ENCODE measurements around the gene SPOCK1. TPM values are rescaled to one million over a fixed set of nuclear protein-coding genes. Genes with fewer than 3 reads are reported as not detected.

Gene SPOCK1
- total and polyA plus RNA-seq, 3 donors from 2014 or later, result 63.8 to 111 (median 101) TPM

DNA sequence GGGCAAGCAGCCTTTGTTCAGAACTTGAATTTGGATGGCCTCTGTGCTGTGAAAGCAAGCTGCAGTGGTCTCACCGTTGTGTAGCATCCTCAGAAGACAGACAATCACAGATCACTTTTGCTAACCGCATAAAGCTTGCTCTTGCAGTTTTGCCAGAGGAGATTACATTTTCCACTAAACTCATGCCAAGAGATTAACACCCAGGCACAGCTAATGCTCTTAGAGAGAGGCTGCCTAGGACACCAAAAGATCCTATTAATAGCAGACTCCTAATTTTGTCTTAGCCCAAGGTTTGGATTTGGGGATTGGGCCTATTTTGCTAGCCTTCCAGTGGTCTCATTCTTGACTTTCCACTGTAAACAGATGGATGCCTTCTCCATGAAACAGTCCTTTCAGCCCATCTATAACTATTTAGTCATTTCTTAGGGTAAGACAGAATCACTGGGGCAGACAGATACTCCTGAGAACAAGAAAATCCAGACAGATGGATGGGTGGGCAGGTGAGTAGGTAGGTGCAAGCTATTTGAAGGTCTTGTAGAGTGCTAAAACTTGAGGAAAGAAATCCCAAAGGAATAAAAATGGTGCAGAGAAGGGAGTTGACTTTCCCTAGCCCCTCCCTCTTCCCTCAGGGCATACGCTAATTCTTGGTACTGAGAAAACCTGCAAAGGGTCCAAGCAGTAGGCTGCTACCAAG is 506.2 kb downstream of the SPOCK1 start:
- H3K27ac ChIP-seq, result no peak overlapping the region
- no peaks in the 10 kb centered on the region for H3K27me3 ChIP-seq
- no peak for TF ChIP-seq POLR2A (IDR thresholded peaks at IDR 0.05)
- TF ChIP-seq, protein P1, sequence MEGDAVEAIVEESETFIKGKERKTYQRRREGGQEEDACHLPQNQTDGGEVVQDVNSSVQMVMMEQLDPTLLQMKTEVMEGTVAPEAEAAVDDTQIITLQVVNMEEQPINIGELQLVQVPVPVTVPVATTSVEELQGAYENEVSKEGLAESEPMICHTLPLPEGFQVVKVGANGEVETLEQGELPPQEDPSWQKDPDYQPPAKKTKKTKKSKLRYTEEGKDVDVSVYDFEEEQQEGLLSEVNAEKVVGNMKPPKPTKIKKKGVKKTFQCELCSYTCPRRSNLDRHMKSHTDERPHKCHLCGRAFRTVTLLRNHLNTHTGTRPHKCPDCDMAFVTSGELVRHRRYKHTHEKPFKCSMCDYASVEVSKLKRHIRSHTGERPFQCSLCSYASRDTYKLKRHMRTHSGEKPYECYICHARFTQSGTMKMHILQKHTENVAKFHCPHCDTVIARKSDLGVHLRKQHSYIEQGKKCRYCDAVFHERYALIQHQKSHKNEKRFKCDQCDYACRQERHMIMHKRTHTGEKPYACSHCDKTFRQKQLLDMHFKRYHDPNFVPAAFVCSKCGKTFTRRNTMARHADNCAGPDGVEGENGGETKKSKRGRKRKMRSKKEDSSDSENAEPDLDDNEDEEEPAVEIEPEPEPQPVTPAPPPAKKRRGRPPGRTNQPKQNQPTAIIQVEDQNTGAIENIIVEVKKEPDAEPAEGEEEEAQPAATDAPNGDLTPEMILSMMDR (IDR thresholded peaks at IDR 0.05), result no peak
- no peak for DNase-seq
- H3K4me3 ChIP-seq, result no peak overlapping the region
- intact Hi-C loops (cut with DNase I; ENCODE audit: low total_unique reads), result no loop called here
- H3K36me3 ChIP-seq (ENCODE audit: low read depth, missing control alignments), result no peaks in the 10 kb centered on the region
- H3K4me1 ChIP-seq, result peaks cover 19% of the 10 kb centered on the region
- 45 to 54% methylated on average over 2 to 3 of the region's 3 CpGs for WGBS, 2 donors
- no peaks in the 10 kb centered on the region for H3K9me3 ChIP-seq

DNA sequence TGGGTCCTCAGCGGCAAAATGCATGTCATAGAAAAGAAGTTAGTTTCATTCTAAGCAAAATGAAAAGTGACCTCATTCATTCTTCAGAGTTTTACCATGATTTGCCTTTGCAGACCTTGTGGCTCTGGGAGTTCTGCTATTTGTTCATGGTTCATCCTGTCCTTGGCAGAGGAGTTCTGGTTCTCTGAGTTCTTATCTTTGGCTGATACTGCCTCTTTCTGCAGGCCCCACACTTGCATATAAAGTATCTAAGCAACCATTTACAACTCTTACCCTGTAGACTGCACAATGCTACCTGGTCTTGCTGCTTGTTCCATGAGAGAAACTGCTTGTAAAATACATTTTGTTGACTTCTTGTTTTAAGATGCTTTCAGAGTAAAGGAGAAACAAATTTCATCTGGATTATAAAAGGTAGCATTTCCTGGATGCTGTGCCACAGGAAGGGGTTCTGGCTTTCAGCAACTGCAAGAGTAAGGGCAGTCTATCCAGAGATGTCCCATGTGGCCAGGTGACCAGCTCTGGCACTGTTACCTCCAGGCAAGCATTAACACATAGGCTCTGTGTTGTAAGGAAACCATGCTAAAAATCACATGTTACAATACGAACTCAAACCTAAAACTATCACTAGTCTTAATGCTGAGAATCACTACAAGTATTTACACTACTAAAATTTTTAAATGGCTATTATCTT is 513.2 kb downstream of the SPOCK1 start:
- Histone ChIP-seq H3K4me1 (peaks cover 21% of the 10 kb centered on the region), H3K9me3 (no peaks in the 10 kb centered on the region), H3K4me3 (no peak overlapping the region), H3K27me3 (no peaks in the 10 kb centered on the region), H3K27ac (peak overlapping the region in 1 of 2 donors; percentile 63), H3K36me3 (ENCODE audit: low read depth, missing control alignments) (no peaks in the 10 kb centered on the region)
- intact Hi-C loops (cut with DNase I; ENCODE audit: low total_unique reads), result no loop called here
- WGBS, 2 donors, result 62 to 64% methylated on average over 2 of the region's 2 CpGs
- TF ChIP-seq, protein P1 (IDR thresholded peaks at IDR 0.05), result no peak
- no peak for TF ChIP-seq POLR2A (IDR thresholded peaks at IDR 0.05)
- peak; percentile 70 for DNase-seq

DNA sequence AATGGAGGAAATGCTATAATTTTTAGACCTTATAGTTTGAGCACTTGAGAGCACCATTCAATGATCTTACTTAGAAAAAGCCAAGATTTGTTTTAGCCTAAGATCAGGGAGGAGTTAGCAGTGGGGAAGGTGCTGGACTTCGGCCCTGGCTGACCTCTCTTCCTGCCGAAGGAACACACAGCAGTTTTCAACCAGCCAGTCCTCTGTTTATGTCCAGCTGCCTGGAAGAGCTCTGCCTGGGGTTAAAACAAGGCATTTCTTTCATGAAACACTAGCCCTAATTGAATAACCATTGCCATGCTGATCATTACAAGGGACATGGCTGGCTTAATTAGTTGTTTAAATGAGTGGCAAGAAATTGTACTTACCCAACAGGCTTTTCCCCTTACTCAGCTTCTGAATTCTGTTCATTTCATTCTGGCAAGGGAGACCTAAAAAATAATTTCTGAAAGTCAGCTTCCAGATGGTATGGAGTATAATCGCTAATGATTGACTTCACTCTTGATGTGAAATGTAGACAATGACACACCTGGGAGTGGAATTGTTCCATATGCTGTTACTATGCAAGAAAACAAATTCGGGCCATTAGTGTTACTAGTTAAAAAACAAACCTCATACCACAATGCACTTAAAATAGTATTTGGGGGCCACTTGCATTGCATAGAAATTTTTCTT is 514.2 kb downstream of the SPOCK1 start:
- no peak for TF ChIP-seq POLR2A (IDR thresholded peaks at IDR 0.05)
- TF ChIP-seq, protein P1 (IDR thresholded peaks at IDR 0.05), result no peak
- Histone ChIP-seq H3K36me3 (ENCODE audit: low read depth, missing control alignments) (no peaks in the 10 kb centered on the region), H3K4me3 (no peak overlapping the region), H3K9me3 (no peaks in the 10 kb centered on the region), H3K4me1 (peaks cover 21% of the 10 kb centered on the region), H3K27me3 (no peaks in the 10 kb centered on the region), H3K27ac (peak overlapping the region; percentile 36 to 63)
- intact Hi-C loops (cut with DNase I; ENCODE audit: low total_unique reads), result no loop called here
- DNase-seq, result peak; percentile 26
- WGBS, 2 donors, result 51 to 53% methylated on average over 4 of the region's 4 CpGs

DNA sequence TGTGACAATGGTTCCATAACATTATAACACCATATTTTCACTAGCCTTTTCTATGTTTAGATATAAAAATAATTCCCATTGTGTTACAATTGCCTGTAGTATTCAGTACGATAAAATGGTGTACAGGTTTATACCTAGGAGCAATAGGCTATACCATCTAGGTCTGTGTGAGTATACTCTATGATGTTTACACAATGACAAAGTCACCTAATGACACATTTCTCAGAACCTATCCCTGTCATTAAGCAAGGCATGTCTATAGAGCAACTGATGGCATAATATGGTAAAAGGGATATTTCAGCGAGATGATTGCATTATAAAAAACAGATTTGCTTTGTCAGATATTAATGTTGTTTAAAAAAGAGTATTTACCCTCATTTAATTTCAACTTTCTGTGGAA is 517.2 kb downstream of the SPOCK1 start:
- no peak overlapping the region for H3K4me3 ChIP-seq
- DNase-seq, result no peak
- WGBS, 2 donors, result 97% methylated on average over 2 of the region's 2 CpGs

More for the DNA sequence above, 517.2 kb downstream of the SPOCK1 start:
- H3K9me3 ChIP-seq, result no peaks in the 10 kb centered on the region
- TF ChIP-seq, protein P1 (IDR thresholded peaks at IDR 0.05), result no peak
- TF ChIP-seq POLR2A (IDR thresholded peaks at IDR 0.05), result no peak
- no peaks in the 10 kb centered on the region for H3K27me3 ChIP-seq
- intact Hi-C loops (cut with DNase I; ENCODE audit: low total_unique reads), result no loop called here
- H3K27ac ChIP-seq, result no peak overlapping the region
- H3K4me1 ChIP-seq, result peaks cover 18% of the 10 kb centered on the region
- H3K36me3 ChIP-seq (ENCODE audit: low read depth, missing control alignments), result no peaks in the 10 kb centered on the region
